SIG-M5 (cell line): ENCODE data around the gene DERA.
"Not testable (repeated sequence)": the region's sequence is repeated elsewhere in the genome, so short reads cannot be mapped to it uniquely, and the experiment has no call there.

Experiments used
- DNase-seq: peaks from one replicate; lab custom pipeline; 2025; lab: John Stamatoyannopoulos, UW

The DERA gene

GRCh38 chr12:15904378-15904920 is 6.7 kb upstream of the DERA start:
- no peak for DNase-seq

- no peak for DNase-seq
These were observed 666 bp upstream of the DERA start for GRCh38 chr12:15910468-15910863.

GRCh38 chr12:15911931-15912330 is 799 bp downstream of the DERA start:
- DNase-seq, result not testable (repeated sequence)

GRCh38 chr12:15914131-15914530 is 3.0 kb downstream of the DERA start:
- not testable (repeated sequence) for DNase-seq

- DNase-seq, result no peak
These were observed 6.9 kb downstream of the DERA start for GRCh38 chr12:15918066-15918465.

GRCh38 chr12:15919418-15919817 is 8.3 kb downstream of the DERA start:
- DNase-seq, result no peak

GRCh38 chr12:15924956-15925355 is 13.8 kb downstream of the DERA start:
- DNase-seq, result no peak

- DNase-seq, result no peak
These were observed 17.2 kb downstream of the DERA start for GRCh38 chr12:15928346-15928745.

- DNase-seq, result no peak
These were observed 17.9 kb downstream of the DERA start for GRCh38 chr12:15928870-15929571.

GRCh38 chr12:15931590-15932053 is 20.5 kb downstream of the DERA start:
- DNase-seq, result no peak

GRCh38 chr12:15932327-15932726 is 21.2 kb downstream of the DERA start:
- DNase-seq, result no peak

GRCh38 chr12:15932971-15933370 is 21.8 kb downstream of the DERA start:
- DNase-seq, result no peak

GRCh38 chr12:15933751-15934150 is 22.6 kb downstream of the DERA start:
- no peak for DNase-seq

GRCh38 chr12:15936751-15937150 is 25.6 kb downstream of the DERA start:
- DNase-seq, result no peak

- DNase-seq, result no peak
These were observed 26.8 kb downstream of the DERA start for GRCh38 chr12:15937902-15938301.

- DNase-seq, result peak; percentile 15
These were observed 28.0 kb downstream of the DERA start for GRCh38 chr12:15939111-15939510.

- no peak for DNase-seq
These were observed 31.3 kb downstream of the DERA start for GRCh38 chr12:15942475-15942874.

- DNase-seq, result not testable (repeated sequence)
These were observed 32.4 kb downstream of the DERA start for GRCh38 chr12:15943519-15943918.

- not testable (repeated sequence) for DNase-seq
These were observed 37.3 kb downstream of the DERA start for GRCh38 chr12:15948461-15948860.

- no peak for DNase-seq
These were observed 44.1 kb downstream of the DERA start for GRCh38 chr12:15955281-15955680.

GRCh38 chr12:15956010-15956409 is 44.9 kb downstream of the DERA start:
- no peak for DNase-seq

- no peak for DNase-seq
These were observed 45.5 kb downstream of the DERA start for GRCh38 chr12:15956413-15957185.

GRCh38 chr12:15962760-15963159 is 51.6 kb downstream of the DERA start:
- DNase-seq, result no peak
